Measurements from ENCODE around the gene PCSK6. TPM values are rescaled to one million over a fixed set of nuclear protein-coding genes. Genes with fewer than 3 reads are reported as not detected.
A peak's percentile ranks its signal among the peaks of the same experiment; 100 is the strongest.

The PCSK6 gene
- total and polyA plus RNA-seq, 7 donors: 2.9 to 10.3 (median 6.4) TPM

DNA sequence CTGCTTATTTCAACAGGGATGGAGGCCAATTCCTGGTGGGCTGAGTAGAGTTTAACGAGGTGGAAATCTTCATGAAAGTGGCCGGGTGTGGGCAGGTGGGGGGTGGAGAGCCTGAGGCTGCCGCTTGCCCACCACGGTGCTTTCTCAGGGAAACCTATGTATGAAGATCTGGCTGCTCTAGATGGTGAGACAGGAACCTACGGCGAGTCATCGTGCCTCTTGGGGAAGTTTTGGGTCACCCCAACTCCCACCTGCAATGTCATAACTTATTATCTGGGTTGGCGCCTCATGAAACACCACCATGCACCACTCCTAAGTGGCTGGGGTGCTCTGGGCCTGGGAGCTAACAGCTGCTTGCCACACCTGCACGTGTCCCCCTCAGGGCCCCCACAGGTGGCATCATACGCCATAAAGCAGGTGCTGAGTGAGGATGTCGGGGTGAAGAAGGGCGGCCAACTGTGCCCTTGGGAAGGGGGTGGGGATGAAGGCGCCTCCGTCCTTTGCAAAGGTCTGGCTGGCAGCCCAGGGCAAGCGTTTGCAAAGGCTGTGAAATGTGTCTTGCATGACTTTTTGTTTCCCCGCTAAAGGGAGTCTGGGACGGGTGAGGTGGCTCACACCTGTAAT lies 166.5 kb downstream of the PCSK6 start:
- TF ChIP-seq CTCF (IDR thresholded peaks at IDR 0.05): no peak
- no peak for TF ChIP-seq EP300 (IDR thresholded peaks at IDR 0.05)
- no peak for TF ChIP-seq POLR2A (IDR thresholded peaks at IDR 0.05)
- TF ChIP-seq POLR2AphosphoS5 (IDR thresholded peaks at IDR 0.05): no peak
- H3K27me3 ChIP-seq: peaks cover 0 to 27% (median 11%) of the 10 kb centered on the region in 3 donors
- H3K9me3 ChIP-seq: no peaks in the 10 kb centered on the region
- H3K27ac ChIP-seq: no peak overlapping the region
- no peaks in the 10 kb centered on the region for H3K36me3 ChIP-seq
- WGBS, 2 donors: 88 to 90% methylated on average over 17 of the region's 17 CpGs
- intact Hi-C loops (cut with DNase I): no loop called here
- no peak overlapping the region for H3K4me3 ChIP-seq
- H3K4me1 ChIP-seq: no peaks in the 10 kb centered on the region
- no peak for DNase-seq

GRCh38 chr15:101322016-101322695 lies 167.4 kb downstream of the PCSK6 start:
- Histone ChIP-seq H3K27ac (no peak overlapping the region), H3K9me3 (no peaks in the 10 kb centered on the region), H3K27me3 (peaks cover 0 to 27% (median 11%) of the 10 kb centered on the region in 3 donors), H3K36me3 (no peaks in the 10 kb centered on the region), H3K4me1 (no peaks in the 10 kb centered on the region), H3K4me3 (no peak overlapping the region)
- no peak for TF ChIP-seq POLR2AphosphoS5 (IDR thresholded peaks at IDR 0.05)
- TF ChIP-seq CTCF (IDR thresholded peaks at IDR 0.05): no peak
- no peak for TF ChIP-seq EP300 (IDR thresholded peaks at IDR 0.05)
- WGBS, 2 donors: 91 to 94% methylated on average over 21 of the region's 21 CpGs
- DNase-seq: no peak
- intact Hi-C loops (cut with DNase I): no loop called here

DNA sequence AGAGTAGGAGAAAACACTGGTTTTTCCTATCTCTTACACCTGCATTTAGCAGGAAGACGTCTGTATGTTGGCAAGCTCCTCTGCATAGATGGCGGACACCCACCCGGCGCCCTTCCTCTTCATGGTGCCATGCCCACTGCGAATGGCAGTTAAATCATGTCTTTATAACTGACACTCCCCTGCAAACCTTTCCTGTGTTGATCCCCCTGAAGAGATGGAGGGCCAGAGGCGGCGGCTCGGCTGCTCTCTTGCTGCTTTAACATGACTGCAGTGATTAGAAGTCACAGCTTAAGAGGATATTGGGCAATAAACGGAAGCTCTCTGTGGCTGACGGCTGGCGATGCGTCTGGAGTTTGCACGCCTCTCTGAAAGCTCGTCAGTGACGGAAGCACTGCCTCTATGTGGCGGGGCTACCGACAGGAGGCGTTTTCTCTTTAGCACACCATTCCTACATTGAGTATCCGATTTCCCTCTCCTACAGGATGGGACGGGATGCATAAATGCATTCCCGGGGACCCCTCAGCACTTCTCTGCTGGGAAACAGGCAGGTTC lies 168.9 kb downstream of the PCSK6 start:
- Histone ChIP-seq H3K9me3 (no peaks in the 10 kb centered on the region), H3K36me3 (no peaks in the 10 kb centered on the region), H3K4me3 (no peak overlapping the region), H3K4me1 (no peaks in the 10 kb centered on the region), H3K27me3 (peaks cover 0 to 27% (median 11%) of the 10 kb centered on the region in 3 donors), H3K27ac (no peak overlapping the region)
- TF ChIP-seq CTCF (IDR thresholded peaks at IDR 0.05) (peak in 1 of 4 experiments; percentile 20), POLR2A (IDR thresholded peaks at IDR 0.05) (no peak)
- peak; percentile 79 for DNase-seq
- WGBS, 2 donors: 36 to 82% methylated on average over 21 of the region's 21 CpGs
- intact Hi-C loops (cut with DNase I): no loop called here

- intact Hi-C loops (cut with DNase I): no loop called here
- Histone ChIP-seq H3K36me3 (no peaks in the 10 kb centered on the region), H3K4me3 (no peak overlapping the region), H3K27me3 (peaks cover 0 to 27% (median 11%) of the 10 kb centered on the region in 3 donors), H3K4me1 (no peaks in the 10 kb centered on the region), H3K27ac (no peak overlapping the region), H3K9me3 (no peaks in the 10 kb centered on the region)
- 56 to 81% methylated on average over 7 of the region's 7 CpGs for WGBS, 2 donors
- DNase-seq: no peak
- TF ChIP-seq EP300 (IDR thresholded peaks at IDR 0.05) (no peak), POLR2AphosphoS5 (IDR thresholded peaks at IDR 0.05) (no peak), POLR2A (IDR thresholded peaks at IDR 0.05) (no peak), CTCF (IDR thresholded peaks at IDR 0.05) (no peak)
Observed at GRCh38 chr15:101318839-101319238, 170.7 kb downstream of the PCSK6 start.

Measured in sigmoid colon (tissue), 7 donors.